B cell (primary cell): ENCODE measurements around the gene G0S2. TPM values are rescaled to one million over a fixed set of nuclear protein-coding genes. Genes with fewer than 3 reads are reported as not detected.

Source experiments
- ATAC-seq: fragments of 200-7000 bp; cut with Tn5 transposase; one replicate; pipeline ENCODE4 v1.10.0; 2021; ENCODE audit warnings: low read depth, mild to moderate bottlenecking, moderate number of reproducible peaks, moderate library complexity
- CTCF ChIA-PET: fragments of 350-600 bp; sonication (Branson Sonifier 250); formaldehyde crosslinking; loops from one replicate; lab custom pipeline; 2021; ENCODE audit warnings: antibody characterized with exemption, inconsistent platforms; lab: Charles Lee
- POLR2A ChIA-PET: fragments of 350-600 bp; sonication (Branson Sonifier 250); formaldehyde crosslinking; loops from one replicate; lab custom pipeline; 2021; ENCODE audit warnings: antibody characterized with exemption; lab: Charles Lee
- DNase-seq: peaks from one replicate; pipeline ENCODE4 v3.0.0; 2013
- H2AFZ ChIP-seq: 2 replicates; pipeline ENCODE4 v1.6.1; 2012; ENCODE audit warnings: mild to moderate bottlenecking, low read depth, low read length; ENCODE audit not compliant: insufficient read depth, poor library complexity, severe bottlenecking
- H3K27ac ChIP-seq, 2 donors: 1 replicate in 1 of 2; 2 replicates in 1 of 2; pipeline ENCODE4 v1.5.1; 2012 to 2013; ENCODE audit warnings: low read length in 2 of 2, mild to moderate bottlenecking in 2 of 2, moderate library complexity in 1 of 2
- H3K27me3 ChIP-seq, 4 experiments: fragments of 200-600 bp in 1 of 4; sonication (generic) in 1 of 4; replicated peaks in 1 of 4; 1 replicate in 2 of 4; 2 replicates in 2 of 4; pipeline versions ENCODE4 v1.6.1 to v1.7.0; 2013 to 2016; ENCODE audit warnings: low read length in 3 of 4, mild to moderate bottlenecking in 2 of 4, mixed read lengths in 1 of 4, moderate library complexity in 1 of 4; ENCODE audit not compliant: insufficient read depth in 4 of 4, control insufficient read depth in 3 of 4; ENCODE audit errors: control extremely low read depth in 1 of 4
- H3K36me3 ChIP-seq, 2 experiments: replicated peaks in 1 of 2; 1 replicate in 1 of 2; 2 replicates in 1 of 2; pipeline versions ENCODE4 v1.6.1 to v1.7.1; 2013; ENCODE audit warnings: low read length in 1 of 2; ENCODE audit not compliant: insufficient read depth in 2 of 2, control insufficient read depth in 1 of 2; ENCODE audit errors: control extremely low read depth in 1 of 2, extremely low read depth in 1 of 2
- H3K4me1 ChIP-seq, 2 donors: fragments of 200-600 bp in 1 of 2; sonication (generic) in 1 of 2; 1 replicate in 1 of 2; 2 replicates in 1 of 2; pipeline versions ENCODE4 v1.5.1 to v1.6.1; 2013 to 2017; ENCODE audit warnings: low read length in 2 of 2; ENCODE audit not compliant: control insufficient read depth in 2 of 2, insufficient read depth in 2 of 2
- H3K4me2 ChIP-seq: replicated peaks from 2 replicates; pipeline ENCODE3; 2012; ENCODE audit warnings: mild to moderate bottlenecking, low read depth, low read length; ENCODE audit not compliant: poor library complexity, severe bottlenecking
- H3K4me3 ChIP-seq, 5 experiments: fragments of 200-600 bp in 1 of 5; sonication (generic) in 1 of 5; 1 replicate in 3 of 5; 2 replicates in 2 of 5; pipeline versions ENCODE4 v1.5.1 to v1.7.0; 2011 to 2016; ENCODE audit warnings: low read length in 4 of 5, mild to moderate bottlenecking in 4 of 5, low read depth in 2 of 5, control low read depth in 1 of 5, moderate library complexity in 1 of 5; ENCODE audit not compliant: insufficient read depth in 1 of 5; ENCODE audit errors: control extremely low read depth in 1 of 5, extremely low read depth in 1 of 5
- H3K79me2 ChIP-seq: fragments of 200-600 bp; sonication (generic); one replicate; pipeline ENCODE4 v1.6.0; 2016; ENCODE audit warnings: low read length; ENCODE audit not compliant: control insufficient read depth, insufficient read depth
- H3K9ac ChIP-seq: fragments of 200-600 bp; sonication (generic); 2 replicates; pipeline ENCODE4 v1.6.1; 2017; ENCODE audit warnings: mild to moderate bottlenecking, low read length, moderate library complexity
- H3K9me3 ChIP-seq, 3 donors: one replicate each; pipeline versions ENCODE4 v1.6.1 to v1.7.1; 2013; ENCODE audit warnings: low read length in 2 of 3; ENCODE audit not compliant: control insufficient read depth in 2 of 3, insufficient read depth in 1 of 3; ENCODE audit errors: control extremely low read depth in 1 of 3
- H4K20me1 ChIP-seq: 2 replicates; pipeline ENCODE4 v1.6.0; 2012; ENCODE audit warnings: mild to moderate bottlenecking, low read length; ENCODE audit not compliant: insufficient read depth, control insufficient read depth, poor library complexity, severe bottlenecking
- H3K27ac Mint-ChIP-seq: one replicate; pipeline ENCODE4 v1.8.0; 2021; ENCODE audit warnings: mixed read lengths
- H3K27me3 Mint-ChIP-seq: one replicate; pipeline ENCODE4 v1.8.0; 2021; ENCODE audit warnings: mixed read lengths
- H3K4me1 Mint-ChIP-seq: one replicate; pipeline ENCODE4 v1.8.0; 2021; ENCODE audit warnings: mixed read lengths
- H3K4me3 Mint-ChIP-seq: one replicate; pipeline ENCODE4 v1.8.0; 2021; ENCODE audit warnings: mixed read lengths
- H3K9me3 Mint-ChIP-seq: one replicate; pipeline ENCODE4 v1.8.0; 2022; ENCODE audit warnings: mixed read lengths; ENCODE audit not compliant: insufficient read depth
- EZH2 ChIP-seq: IDR thresholded peaks from 2 replicates; pipeline ENCODE4 v1.6.1; 2012; ENCODE audit warnings: borderline replicate concordance, low read depth, mild to moderate bottlenecking, moderate library complexity, low read length; ENCODE audit not compliant: insufficient read depth, poor library complexity, severe bottlenecking
- WGBS: methylation state at CpG from one replicate; pipeline ENCODE4 v1.1.5; 2013; ENCODE audit warnings: missing lambda C conversion rate; ENCODE audit not compliant: insufficient coverage; 5-methylcytosine and 5-hydroxymethylcytosine counted together
- intact Hi-C: fragments of 100-400 bp; cut with micrococcal nuclease; formaldehyde crosslinking; loops from one replicate; pipeline ENCODE4 v1.10.0; 2022
- polyA plus RNA-seq: library from polyadenylated mRNA; depleted of rRNA; stranded (reverse); fragments of >200 nt; gene quantifications from 2 replicates; pipeline ENCODE4 v1.2.3, GENCODE V29; 2012
- total RNA-seq, 2 donors: library from RNA; stranded (reverse); fragments of 120-200 nt in 1 of 2; gene quantifications; 1 replicate in 1 of 2; 2 replicates in 1 of 2; pipeline versions ENCODE4 v1.2.3 to v1.2.4, GENCODE V29; 2013 to 2022
- TF ChIP-seq, protein P1 (sequence below): fragments of 200-600 bp; IDR thresholded peaks from one replicate; pipeline ENCODE4 v1.8.0; 2022; ENCODE audit warnings: antibody characterized with exemption, mild to moderate bottlenecking

G0S2 gene
- total and polyA plus RNA-seq, 2 donors (not counting 1 experiment from before 2014, with no cell fraction given) = 6.2 TPM; not detected in 1

- CTCF ChIA-PET = interaction anchor here (0.9 to 1.5 kb wide), 3 partner anchors 9 to 107 kb away, joined by 3 to 5 read pairs (median 3); no protein-coding TSS in a partner anchor
- intact Hi-C loops = loop anchor here (10.0 kb wide), 1 partner anchor 82 kb away; the partner anchor contains the start of gene TRAF3IP3
Measured at GRCh38 chr1:209672705-209673630, 2.2 kb upstream of the G0S2 start.

More at GRCh38 chr1:209672705-209673630, 2.2 kb upstream of the G0S2 start:
- peaks cover 32 to 35% of the 10 kb centered on the region in 2 donors for H3K4me1 ChIP-seq
- peaks cover 0 to 8% (median 0%) of the 10 kb centered on the region in 3 donors for H3K9me3 ChIP-seq
- Mint-ChIP-seq H3K4me1 (peaks cover 33% of the 10 kb centered on the region), H3K27ac (peak overlapping the region; percentile 66), H3K27me3 (peaks cover 33% of the 10 kb centered on the region), H3K9me3 (no peaks in the 10 kb centered on the region), H3K4me3 (peak overlapping the region; percentile 50)
- WGBS = 33% methylated on average over 3 of the region's 5 CpGs
- DNase-seq = peak; percentile 78
- peak overlapping the region in 1 of 2 donors; percentile 35 for H3K27ac ChIP-seq
- no peak overlapping the region for H3K4me3 ChIP-seq
- no peak overlapping the region for H3K9ac ChIP-seq
- H4K20me1 ChIP-seq = no peaks in the 10 kb centered on the region
- peak overlapping the region; percentile 7 for H3K4me2 ChIP-seq
- H2AFZ ChIP-seq = no peak overlapping the region
- no peaks in the 10 kb centered on the region for H3K36me3 ChIP-seq
- POLR2A ChIA-PET = interaction anchor here (0.5 kb wide), 1 partner anchor 1731 kb away, joined by 4 read pairs; no protein-coding TSS in a partner anchor
- peaks cover 0 to 33% (median 20%) of the 10 kb centered on the region in 4 experiments for H3K27me3 ChIP-seq
- no peaks in the 10 kb centered on the region for H3K79me2 ChIP-seq
- peak; percentile 80 for ATAC-seq
- TF ChIP-seq EZH2 = no peak
- TF ChIP-seq, protein P1, sequence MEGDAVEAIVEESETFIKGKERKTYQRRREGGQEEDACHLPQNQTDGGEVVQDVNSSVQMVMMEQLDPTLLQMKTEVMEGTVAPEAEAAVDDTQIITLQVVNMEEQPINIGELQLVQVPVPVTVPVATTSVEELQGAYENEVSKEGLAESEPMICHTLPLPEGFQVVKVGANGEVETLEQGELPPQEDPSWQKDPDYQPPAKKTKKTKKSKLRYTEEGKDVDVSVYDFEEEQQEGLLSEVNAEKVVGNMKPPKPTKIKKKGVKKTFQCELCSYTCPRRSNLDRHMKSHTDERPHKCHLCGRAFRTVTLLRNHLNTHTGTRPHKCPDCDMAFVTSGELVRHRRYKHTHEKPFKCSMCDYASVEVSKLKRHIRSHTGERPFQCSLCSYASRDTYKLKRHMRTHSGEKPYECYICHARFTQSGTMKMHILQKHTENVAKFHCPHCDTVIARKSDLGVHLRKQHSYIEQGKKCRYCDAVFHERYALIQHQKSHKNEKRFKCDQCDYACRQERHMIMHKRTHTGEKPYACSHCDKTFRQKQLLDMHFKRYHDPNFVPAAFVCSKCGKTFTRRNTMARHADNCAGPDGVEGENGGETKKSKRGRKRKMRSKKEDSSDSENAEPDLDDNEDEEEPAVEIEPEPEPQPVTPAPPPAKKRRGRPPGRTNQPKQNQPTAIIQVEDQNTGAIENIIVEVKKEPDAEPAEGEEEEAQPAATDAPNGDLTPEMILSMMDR = no peak
